NT2/D1 (cell line): ENCODE data around the gene NRG2.

Experiments used
- DNase-seq: peaks from one replicate; pipeline ENCODE4 v3.0.0-alpha.2; 2011; ENCODE audit warnings: low read depth, low spot score
- H3K27me3 ChIP-seq: 2 replicates; pipeline ENCODE4 v1.6.0; 2011; ENCODE audit warnings: mild to moderate bottlenecking; ENCODE audit not compliant: insufficient read length, insufficient read depth
- H3K36me3 ChIP-seq: 2 replicates; pipeline ENCODE4 v1.6.1; 2011; ENCODE audit warnings: mild to moderate bottlenecking, low read length, mixed read lengths; ENCODE audit not compliant: insufficient read depth, insufficient read length
- H3K4me1 ChIP-seq: 2 replicates; pipeline ENCODE4 v1.5.1; 2011; ENCODE audit not compliant: insufficient read depth, insufficient read length
- H3K4me3 ChIP-seq: 2 replicates; pipeline ENCODE4 v1.5.1; 2011; ENCODE audit warnings: low read depth; ENCODE audit not compliant: insufficient read length
- H3K9ac ChIP-seq: 2 replicates; pipeline ENCODE4 v1.6.0; 2011; ENCODE audit warnings: low read depth; ENCODE audit not compliant: insufficient read length
- H3K9me3 ChIP-seq: 2 replicates; pipeline ENCODE4 v1.5.1; 2011; ENCODE audit warnings: mild to moderate bottlenecking, low read length; ENCODE audit not compliant: insufficient read depth
- SUZ12 ChIP-seq: IDR thresholded peaks from 2 replicates; pipeline ENCODE4 v1.6.1; 2011; ENCODE audit not compliant: insufficient read length, insufficient read depth; ENCODE audit errors: extremely low read depth
- YY1 ChIP-seq: IDR thresholded peaks from 2 replicates; pipeline ENCODE4 v1.6.1; 2011; ENCODE audit not compliant: insufficient read length, insufficient read depth
- ZNF274 ChIP-seq: IDR thresholded peaks from 2 replicates; pipeline ENCODE4 v1.6.1; 2011; ENCODE audit warnings: mild to moderate bottlenecking, low read depth, low read length

The NRG2 gene

GRCh38 chr5:139924294-139925215 lies 118.5 kb downstream of the NRG2 start:
- H3K36me3 ChIP-seq = no peaks in the 10 kb centered on the region
- H3K4me3 ChIP-seq = no peak overlapping the region
- no peak for DNase-seq
- no peak for TF ChIP-seq SUZ12
- no peaks in the 10 kb centered on the region for H3K9me3 ChIP-seq
- H3K4me1 ChIP-seq = peaks cover 4% of the 10 kb centered on the region
- H3K27me3 ChIP-seq = peaks cover 3% of the 10 kb centered on the region
- H3K9ac ChIP-seq = no peak overlapping the region

GRCh38 chr5:139919308-139919707 lies 123.8 kb downstream of the NRG2 start:
- no peaks in the 10 kb centered on the region for H3K4me1 ChIP-seq
- TF ChIP-seq SUZ12 (no peak), ZNF274 (no peak), YY1 (no peak)
- H3K9me3 ChIP-seq = no peaks in the 10 kb centered on the region
- H3K27me3 ChIP-seq = no peaks in the 10 kb centered on the region
- no peak for DNase-seq
- no peaks in the 10 kb centered on the region for H3K36me3 ChIP-seq
- H3K9ac ChIP-seq = no peak overlapping the region
- no peak overlapping the region for H3K4me3 ChIP-seq

- Histone ChIP-seq H3K9ac (no peak overlapping the region), H3K36me3 (no peaks in the 10 kb centered on the region), H3K27me3 (no peaks in the 10 kb centered on the region), H3K9me3 (no peaks in the 10 kb centered on the region), H3K4me3 (no peak overlapping the region), H3K4me1 (no peaks in the 10 kb centered on the region)
- no peak for DNase-seq
- TF ChIP-seq SUZ12 (no peak), ZNF274 (no peak), YY1 (no peak)
These were observed 127.3 kb downstream of the NRG2 start for GRCh38 chr5:139915834-139916233.

DNA sequence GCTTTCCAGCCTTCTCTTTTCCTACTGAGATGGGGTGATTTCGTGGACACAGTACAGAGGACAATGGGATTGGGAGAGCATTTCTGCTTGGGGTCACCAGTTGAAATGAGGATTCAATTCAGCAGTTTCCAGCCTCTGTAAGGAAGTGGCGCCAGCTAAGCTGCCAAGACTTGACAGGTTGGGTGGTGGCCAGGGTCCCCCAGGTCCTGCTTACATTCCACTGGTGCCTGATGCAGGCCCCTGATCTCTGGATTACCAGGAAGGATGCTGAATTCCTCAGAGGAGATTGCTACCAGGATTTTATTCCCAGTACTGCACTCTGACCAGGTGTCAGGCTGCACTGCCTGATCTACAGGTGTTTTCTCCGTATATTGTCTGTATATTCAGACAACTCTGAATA lies 127.8 kb downstream of the NRG2 start:
- Histone ChIP-seq H3K27me3 (no peaks in the 10 kb centered on the region), H3K4me1 (no peaks in the 10 kb centered on the region), H3K9me3 (no peaks in the 10 kb centered on the region), H3K9ac (no peak overlapping the region), H3K4me3 (no peak overlapping the region), H3K36me3 (no peaks in the 10 kb centered on the region)
- no peak for DNase-seq
- TF ChIP-seq SUZ12 (no peak), YY1 (no peak), ZNF274 (no peak)

GRCh38 chr5:139914218-139914807 lies 128.8 kb downstream of the NRG2 start:
- DNase-seq = no peak
- H3K4me3 ChIP-seq = no peak overlapping the region
- H3K9ac ChIP-seq = no peak overlapping the region
- TF ChIP-seq SUZ12 (no peak), YY1 (no peak), ZNF274 (no peak)
- no peaks in the 10 kb centered on the region for H3K9me3 ChIP-seq
- no peaks in the 10 kb centered on the region for H3K4me1 ChIP-seq
- H3K27me3 ChIP-seq = no peaks in the 10 kb centered on the region
- no peaks in the 10 kb centered on the region for H3K36me3 ChIP-seq

DNA sequence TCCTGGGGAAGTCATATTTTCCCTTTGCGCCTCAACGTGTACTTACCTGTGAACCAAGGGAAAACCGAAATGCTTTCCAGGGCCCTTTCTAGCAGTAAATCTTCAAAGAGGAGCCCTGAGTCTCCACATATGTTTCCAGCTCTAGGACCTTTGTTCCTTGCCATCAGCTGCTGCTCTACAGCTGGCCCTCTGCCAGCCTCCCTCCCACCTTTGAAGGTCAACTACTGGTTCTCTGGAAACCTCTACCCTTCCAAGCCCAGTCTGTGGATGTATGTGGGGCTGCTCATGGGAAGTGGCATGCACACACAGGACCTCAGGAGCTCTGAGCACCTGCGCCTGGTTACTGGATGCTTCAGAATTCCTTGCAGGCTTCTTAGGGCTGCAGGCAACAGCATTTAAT lies 130.3 kb downstream of the NRG2 start:
- H3K27me3 ChIP-seq = no peaks in the 10 kb centered on the region
- no peaks in the 10 kb centered on the region for H3K4me1 ChIP-seq
- DNase-seq = no peak
- H3K36me3 ChIP-seq = no peaks in the 10 kb centered on the region
- H3K4me3 ChIP-seq = no peak overlapping the region
- H3K9ac ChIP-seq = no peak overlapping the region
- no peaks in the 10 kb centered on the region for H3K9me3 ChIP-seq
- TF ChIP-seq SUZ12 (no peak), YY1 (no peak), ZNF274 (no peak)

GRCh38 chr5:139912158-139912557 lies 130.9 kb downstream of the NRG2 start:
- Histone ChIP-seq H3K4me1 (no peaks in the 10 kb centered on the region), H3K4me3 (no peak overlapping the region), H3K9me3 (no peaks in the 10 kb centered on the region), H3K27me3 (no peaks in the 10 kb centered on the region), H3K36me3 (no peaks in the 10 kb centered on the region), H3K9ac (no peak overlapping the region)
- DNase-seq = no peak
- no peak for TF ChIP-seq YY1
- TF ChIP-seq ZNF274 = no peak
- no peak for TF ChIP-seq SUZ12
